KG1 (cell line): Measurements from ENCODE around the gene BAAT.

Source experiments
- DNase-seq: peaks from one replicate; lab custom pipeline; 2025; lab: John Stamatoyannopoulos, UW

BAAT gene

DNA sequence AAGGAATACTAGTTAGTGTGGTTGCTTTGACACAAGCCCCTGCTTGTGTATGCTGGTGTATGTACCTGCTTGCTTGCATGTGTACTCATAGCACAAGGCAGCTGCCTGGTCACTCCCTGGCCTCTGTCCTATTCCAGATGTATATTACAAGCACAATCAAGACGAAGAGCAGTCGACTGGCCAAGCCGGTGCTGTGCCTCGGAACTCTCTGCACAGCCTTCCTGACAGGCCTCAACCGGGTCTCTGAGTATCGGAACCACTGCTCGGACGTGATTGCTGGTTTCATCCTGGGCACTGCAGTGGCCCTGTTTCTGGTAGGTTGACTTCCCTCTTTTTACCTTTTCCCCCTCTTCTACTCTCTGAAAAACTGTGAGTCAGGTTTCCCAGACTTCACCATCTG is 72.1 kb downstream of the BAAT start:
- no peak for DNase-seq

GRCh38 chr9:101311758-101312420 is 72.9 kb downstream of the BAAT start:
- DNase-seq = peak; percentile 70

DNA sequence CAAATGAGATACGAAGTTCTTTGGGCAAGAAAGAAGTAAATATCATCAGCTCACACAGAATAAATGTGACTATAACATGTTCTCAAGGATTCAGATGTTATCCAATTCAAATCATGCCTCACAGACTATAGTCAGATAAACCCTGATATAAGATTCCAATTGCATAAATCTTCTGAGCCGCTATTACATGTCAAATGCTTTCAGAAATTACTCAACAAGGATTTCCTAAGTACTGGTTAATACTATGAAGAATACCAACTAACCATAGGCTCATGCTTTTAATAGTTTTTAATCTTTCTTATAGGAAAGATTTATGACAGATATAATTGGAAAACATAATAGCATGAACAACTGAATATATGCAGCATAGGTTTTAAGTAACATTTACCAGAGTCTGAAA is 73.6 kb downstream of the BAAT start:
- DNase-seq = no peak
